GM18870 (cell line): Measurements from ENCODE around the gene MRGPRD.

Experiments
- ATAC-seq: cut with Tn5 transposase; IDR thresholded peaks from one replicate; pipeline ENCODE4 v1.9.1; 2021; ENCODE audit warnings: moderate library complexity; ENCODE audit not compliant: unreplicated experiment

MRGPRD gene

DNA sequence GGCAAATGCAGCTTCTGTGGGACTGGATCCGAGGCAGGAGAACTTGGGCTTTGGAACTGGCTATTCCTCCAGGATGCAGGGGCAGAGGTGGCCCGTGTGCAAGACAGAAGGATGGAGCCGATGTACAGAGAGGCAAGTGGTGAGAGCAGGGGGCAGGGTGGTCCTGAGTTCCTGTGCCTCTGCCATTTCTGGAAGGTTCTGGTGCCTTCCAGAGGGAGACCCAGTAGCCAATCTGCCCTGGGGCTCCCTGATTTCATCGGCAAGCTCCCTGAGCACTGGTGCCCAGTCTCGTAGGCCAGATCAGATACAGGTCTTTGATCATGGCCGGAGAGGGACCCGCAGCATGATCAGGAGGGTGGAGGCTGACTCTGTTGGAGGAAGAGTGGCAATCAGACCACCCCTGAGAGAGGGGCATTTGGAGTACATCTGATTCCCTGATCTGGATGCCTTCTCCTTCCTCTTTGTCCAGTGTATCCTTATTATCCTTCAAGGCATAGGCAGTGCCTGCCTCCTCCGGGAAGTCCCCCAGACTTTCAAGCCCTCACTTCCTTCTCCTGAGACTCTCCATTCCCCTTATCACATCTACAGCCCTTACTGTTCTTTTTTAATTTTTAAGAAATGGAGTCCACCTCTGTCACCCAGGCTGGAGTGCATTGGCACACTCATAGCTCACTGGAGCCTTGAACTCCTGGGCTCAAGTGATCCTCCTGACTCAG lies 9.7 kb downstream of the MRGPRD start:
- ATAC-seq = no peak

- no peak for ATAC-seq
These were observed 11.4 kb downstream of the MRGPRD start for GRCh38 chr11:68969386-68969785.

DNA sequence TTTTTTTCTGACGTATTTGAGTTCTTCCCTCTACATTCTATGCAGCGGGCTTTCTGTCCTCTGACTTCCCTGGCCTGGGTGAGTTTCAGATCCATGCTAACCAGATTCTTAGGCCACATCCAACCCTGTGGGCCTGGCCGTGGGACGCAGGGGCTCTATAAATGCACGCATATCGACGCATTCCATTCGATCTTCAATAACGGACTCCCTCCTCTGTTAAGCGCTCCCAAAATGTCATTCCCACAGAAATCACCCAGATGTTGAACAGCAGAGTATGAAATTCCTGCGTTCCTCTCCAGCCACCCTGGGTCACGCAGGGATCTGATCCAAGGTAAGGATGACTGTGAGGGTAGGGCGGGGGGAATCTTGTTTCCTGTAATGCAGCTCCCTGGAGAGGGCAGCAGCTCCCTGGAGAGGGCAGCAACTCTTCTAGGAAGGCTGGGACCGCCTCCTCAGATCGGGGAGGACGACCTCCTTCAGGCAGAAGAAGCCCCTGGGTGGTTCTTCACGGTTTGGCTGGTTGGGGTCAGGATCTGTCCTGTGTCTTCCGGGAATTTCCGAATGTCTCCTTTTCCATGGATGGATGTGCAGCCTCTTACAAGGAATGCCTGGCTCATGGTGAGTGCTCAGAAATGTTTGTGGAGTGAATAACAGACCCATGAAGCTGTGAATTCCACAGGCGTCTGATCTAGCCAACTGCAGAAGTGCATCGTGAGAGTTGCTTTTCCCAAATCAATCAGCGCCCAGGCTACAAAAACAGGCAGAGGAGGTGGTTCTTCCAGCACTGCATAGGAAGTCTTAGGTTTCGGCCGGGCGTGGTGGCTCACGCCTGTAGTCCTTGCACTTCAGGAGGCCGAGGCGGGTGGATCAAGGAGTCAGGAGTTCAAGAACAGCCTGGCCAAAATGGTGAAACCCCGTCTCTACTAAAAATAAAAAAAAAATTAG lies 12.2 kb downstream of the MRGPRD start:
- no peak for ATAC-seq

DNA sequence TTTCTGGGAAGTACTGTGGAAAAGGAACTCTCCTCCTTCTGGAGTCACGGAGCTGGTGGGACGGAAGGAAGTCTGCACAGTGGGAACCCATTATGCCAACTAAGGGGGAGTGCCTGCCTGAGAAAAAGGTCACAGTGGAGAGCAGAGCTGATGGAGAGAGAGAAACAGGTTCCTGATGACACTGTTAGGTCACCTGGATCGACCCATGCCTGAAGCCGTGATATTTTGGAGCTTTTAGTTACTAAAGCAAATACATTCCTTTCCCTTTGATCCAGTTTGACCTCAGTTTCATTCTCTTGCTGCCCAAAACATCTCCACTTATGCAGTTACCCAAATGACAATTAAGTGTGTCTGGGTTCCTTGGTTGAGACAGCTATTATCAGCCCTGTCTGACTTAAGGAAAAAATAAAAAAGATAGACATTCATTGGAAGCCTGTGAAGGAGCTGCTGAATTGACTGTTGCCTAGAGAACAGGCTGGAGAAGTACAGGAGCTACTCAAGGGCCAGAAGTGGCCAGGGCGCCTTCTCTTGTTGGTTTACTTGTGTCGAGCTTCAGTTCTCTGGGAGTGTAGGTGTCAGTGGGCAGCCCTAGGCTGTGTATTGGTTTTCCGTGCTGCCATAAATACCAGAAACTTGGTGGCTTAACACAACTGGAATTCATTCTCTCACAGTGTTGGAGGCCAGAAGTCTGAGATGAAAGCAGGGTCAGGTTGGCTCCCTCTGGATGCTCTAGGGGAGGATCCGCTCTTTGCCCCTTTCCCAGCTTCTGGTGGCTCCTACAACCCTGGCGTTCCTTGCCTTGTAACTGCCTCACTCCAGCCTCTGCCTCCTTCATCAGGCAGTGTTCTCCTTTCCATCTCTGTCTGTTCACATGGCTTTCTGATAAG lies 13.6 kb downstream of the MRGPRD start:
- no peak for ATAC-seq

GRCh38 chr11:68965901-68966853 lies 14.6 kb downstream of the MRGPRD start:
- ATAC-seq = no peak

- no peak for ATAC-seq
These were observed 17.0 kb downstream of the MRGPRD start for GRCh38 chr11:68963779-68964178.

DNA sequence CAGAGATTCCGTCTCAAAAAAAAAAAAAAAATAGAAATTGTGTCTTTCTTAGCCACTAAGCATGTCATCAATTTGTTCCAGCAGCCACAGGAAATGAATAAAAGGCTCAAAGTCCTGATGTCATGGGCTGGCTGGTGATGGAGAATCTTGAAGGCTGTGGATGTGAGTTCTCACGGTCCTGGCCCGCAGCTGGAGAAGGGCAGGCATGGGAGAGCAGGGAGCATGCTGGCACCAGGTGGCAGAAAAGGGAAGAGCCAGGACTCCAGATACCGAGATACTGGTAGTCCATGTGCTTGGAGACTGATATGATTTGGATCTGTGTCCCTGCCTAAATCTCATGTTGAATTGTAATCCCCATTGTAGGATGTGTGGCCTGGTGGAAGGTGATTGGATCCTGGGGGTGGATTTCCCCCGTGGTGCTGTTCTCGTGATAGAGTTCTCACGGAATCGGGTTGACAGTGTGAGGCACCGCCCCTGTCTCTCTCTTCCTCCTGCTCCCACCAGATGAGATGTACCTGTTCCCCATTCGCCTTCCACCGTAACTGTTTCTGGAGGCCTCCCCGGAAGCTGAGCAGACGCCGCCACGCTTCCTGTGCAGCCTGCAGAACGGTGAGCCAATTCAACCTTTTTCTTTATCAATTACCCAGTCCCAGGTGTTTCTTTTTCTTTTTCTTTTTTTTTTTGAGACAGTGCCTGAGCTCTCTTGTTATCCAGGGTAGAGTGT lies 18.1 kb downstream of the MRGPRD start:
- no peak for ATAC-seq

GRCh38 chr11:68961245-68961644 lies 19.5 kb downstream of the MRGPRD start:
- ATAC-seq = no peak

GRCh38 chr11:68960294-68961071 lies 20.3 kb downstream of the MRGPRD start:
- no peak for ATAC-seq

- no peak for ATAC-seq
These were observed 21.1 kb downstream of the MRGPRD start for GRCh38 chr11:68959465-68960293.

DNA sequence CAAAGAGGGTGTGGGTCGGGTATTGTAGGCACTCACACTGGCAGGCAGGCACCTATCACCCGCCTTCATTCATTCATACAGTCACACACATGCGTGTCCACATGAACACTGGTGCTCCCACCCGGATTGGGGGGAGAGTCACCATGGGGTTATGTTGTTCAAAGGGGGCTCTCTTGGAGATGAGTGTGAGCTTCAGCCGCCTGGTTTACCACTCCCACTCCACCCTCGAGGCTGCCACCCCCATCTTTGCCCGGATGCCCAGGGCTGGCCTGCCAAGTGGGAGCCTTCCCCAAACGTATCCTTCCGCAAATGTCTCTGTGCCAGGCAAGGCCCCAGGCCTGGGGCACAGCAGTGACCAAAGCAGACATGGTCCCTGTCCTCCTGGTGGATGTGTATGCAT lies 22.6 kb downstream of the MRGPRD start:
- no peak for ATAC-seq

- no peak for ATAC-seq
These were observed 24.1 kb downstream of the MRGPRD start for GRCh38 chr11:68956547-68957254.

- no peak for ATAC-seq
These were observed 24.6 kb downstream of the MRGPRD start for GRCh38 chr11:68956142-68956541.

- no peak for ATAC-seq
These were observed 25.2 kb downstream of the MRGPRD start for GRCh38 chr11:68955607-68955958.

DNA sequence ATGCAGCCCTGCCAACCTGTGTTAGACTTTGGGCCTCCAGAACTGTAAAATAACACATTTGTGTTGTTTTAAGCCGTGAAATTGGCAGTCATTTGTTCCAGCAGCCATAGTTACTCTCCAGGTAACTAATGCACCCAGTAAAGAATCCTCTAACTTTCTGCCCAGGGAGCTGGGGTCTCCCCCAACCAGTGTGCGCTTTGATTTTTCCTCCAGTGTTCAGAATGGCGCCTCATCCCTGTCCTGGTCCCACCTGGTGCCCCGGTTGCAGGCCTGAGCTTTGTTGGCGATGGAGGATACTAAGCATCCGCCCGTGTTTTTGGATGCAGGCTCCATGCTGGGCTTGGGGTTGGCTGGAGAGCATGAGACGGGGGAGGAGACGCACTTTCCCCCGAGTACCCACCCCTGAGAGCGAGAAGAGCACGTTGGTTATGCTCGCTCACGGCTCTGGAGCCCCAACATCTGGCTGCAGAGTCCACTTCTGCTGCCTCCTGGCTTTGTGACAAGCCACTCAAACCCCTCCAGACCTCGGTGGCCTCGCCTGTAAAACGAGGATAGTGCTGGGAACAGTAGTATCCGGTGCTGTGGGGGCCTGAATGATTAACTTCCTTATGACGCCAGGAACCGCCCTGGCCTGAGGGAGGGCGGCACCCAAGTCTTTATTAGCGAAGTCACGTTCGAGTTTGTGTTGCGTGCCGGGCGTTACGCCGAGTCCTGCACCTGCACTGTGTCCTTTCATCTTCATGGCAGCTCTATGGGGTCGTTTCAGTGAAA lies 25.8 kb downstream of the MRGPRD start:
- ATAC-seq = no peak

DNA sequence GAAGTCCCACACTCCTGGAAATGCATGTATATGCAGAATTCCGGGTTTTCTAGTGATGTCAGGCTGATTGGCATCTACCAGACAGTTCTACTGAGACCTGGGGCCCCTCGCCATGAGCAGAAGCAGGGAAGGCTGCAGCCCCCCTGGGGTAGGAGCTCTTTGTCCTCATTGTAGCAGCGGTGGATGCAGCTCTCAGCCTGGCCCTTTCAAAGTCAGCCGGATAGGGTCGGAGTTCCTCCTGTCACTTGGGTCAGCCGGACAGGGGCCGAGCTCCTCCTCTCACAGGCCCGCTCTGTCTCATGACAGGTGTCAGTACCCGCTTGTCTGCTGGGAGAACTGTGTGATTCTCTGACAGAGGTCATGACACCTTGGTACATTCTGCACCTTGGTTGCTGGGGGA lies 30.0 kb downstream of the MRGPRD start:
- ATAC-seq = no peak
